CD4-positive, alpha-beta T cell treated with Interleukin-12 subunit alpha and Interleukin-12 subunit beta, for 1 hour (primary cell): ENCODE results near the gene DSCAML1.

Experiments
- DNase-seq: peaks from one replicate; pipeline ENCODE4 v3.0.0-alpha.2; 2020

DSCAML1 gene

DNA sequence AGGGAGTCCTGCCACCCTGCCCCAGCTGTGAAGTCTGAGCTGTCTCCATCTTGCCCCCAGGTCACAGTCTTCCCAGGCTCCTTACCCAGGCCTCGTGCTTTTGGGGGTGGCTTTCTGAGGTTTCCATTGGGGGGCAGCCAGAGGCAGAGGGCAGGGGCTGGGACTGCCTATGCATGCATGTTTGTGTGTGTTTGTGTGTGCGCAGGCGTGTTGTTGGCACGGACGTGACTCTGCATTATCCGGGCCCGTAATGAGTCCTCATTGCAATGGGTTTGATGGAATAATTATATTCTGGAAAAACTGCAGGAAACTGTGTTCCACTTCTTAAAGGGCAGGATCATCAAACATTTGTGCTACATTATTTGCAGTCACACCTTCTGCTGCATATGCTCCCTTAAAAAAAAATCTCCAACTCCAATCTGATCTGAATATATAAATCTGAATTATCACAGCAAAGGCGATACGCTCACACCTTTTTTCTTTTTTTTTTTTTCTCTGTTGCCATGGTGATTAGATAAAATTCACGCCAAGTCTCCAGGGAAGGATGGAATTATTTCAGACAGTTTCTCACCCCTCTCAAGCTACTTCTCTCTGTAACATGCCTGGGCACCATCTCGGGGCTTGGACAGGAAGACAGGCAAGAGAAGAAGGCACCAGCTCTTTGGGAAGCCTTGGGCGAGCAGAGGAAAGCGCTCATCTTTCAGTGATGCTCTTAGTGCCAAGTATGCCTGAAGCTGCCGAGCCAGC is 45.9 kb downstream of the DSCAML1 start:
- no peak for DNase-seq

DNA sequence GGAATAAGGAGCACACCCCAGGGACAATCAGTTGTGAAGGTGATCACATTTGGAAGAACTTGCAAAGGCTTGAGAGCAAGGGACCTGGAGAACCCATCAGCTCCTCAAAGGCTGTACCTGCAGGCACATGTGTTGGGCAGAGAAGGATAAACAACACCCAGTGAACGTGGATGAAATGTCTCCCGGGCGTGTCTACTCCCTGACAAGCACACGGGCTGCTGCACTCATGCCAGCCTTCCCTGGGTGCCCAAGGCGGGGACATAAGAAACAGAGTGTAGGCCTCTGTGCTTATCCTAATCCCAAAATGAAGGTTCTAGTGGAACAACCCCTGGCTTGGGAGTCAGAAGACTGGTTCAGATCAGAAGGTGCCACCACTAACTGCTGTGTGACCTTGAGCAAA is 46.7 kb downstream of the DSCAML1 start:
- no peak for DNase-seq

DNA sequence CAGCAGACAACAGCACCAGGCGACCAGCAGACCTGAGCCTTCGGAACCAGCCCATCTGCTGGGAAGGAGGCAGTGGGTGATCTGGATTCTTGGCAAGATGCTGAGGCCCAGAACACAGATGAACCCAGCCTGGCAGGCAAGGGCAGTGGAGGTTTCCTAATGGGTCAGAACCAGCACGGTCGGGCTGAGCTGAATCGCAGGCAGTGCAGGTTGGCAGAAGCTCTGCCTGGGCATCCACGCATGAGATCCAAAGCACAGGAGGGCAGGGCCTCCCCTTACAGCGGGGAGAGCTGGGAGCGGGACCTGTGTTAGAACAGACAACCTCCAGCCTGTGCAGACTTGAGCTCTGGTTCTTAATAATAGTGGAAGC is 47.5 kb downstream of the DSCAML1 start:
- no peak for DNase-seq

DNA sequence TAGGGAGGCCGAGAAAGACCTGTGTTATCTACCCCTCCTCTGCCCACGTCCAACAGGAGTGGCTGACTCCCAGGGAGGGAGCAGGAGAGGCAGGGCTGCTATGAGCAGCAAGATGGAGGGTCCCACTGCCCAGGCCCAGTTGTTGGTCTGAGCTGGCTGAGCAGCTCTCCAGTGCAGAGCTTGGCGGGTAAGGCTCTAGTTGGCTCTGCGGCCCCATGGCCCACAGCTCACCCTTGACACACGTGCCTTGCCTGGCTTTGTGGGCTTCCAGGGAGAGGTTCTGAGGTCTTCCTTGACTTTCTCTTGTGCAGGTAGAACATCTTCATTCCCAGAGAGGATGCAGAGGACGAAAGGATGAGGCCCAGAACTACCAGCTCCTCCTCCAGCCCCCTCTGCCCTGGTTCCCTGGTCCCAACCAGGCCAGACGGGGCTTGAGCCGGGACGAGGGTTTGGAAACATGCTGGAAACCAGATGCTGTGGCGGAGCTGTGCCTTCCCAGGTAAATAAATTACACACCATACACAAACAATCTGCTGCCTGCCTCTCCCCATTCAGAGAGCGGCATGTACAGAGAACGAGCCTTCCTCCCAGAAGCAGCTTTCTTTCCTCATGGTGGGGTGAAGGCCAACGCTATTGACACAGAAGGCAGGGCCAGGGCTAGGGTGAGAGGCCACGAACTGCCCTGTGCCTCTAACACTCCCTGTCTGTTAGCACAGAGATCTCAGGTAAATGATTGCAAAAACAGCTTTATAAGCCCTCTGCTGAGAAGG is 48.1 kb downstream of the DSCAML1 start:
- DNase-seq: no peak

DNA sequence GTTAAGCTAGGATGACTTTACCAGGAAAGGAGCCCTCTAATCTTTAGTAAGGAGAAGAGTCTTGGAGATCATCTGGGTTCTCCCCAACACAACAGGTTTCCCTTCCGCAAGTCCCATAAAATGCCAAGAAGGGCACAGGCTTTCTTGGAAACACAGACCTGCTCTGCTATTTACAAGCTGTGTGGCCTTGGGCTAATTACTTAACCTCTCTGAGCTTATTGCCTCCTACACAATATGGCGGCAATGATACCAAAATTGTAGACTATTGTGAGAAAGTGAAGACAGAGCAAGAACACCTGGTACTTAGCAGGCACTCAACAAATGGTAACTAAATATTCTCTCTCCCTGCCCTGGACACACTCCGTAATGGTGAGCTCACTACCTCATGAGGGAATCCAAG is 49.1 kb downstream of the DSCAML1 start:
- DNase-seq: no peak

DNA sequence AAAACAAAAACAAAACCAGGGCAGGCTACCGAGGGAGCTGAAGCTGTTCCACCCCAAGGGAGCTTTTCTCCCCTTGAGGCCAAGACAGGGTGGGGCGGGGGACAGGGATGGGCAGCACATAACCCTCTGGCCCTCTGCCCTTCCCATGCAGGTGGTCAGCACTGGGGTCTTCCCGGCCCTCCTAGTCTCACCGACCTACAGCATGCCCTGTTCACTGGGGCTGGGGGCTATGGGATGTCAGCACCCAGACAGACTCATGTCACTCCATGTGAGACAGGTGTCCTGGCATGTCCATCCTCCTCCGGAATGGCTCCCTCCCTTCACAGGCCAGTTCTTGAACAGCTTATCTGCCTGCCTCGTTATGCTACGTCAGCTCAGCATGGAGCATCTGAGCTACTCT is 51.7 kb downstream of the DSCAML1 start:
- no peak for DNase-seq

DNA sequence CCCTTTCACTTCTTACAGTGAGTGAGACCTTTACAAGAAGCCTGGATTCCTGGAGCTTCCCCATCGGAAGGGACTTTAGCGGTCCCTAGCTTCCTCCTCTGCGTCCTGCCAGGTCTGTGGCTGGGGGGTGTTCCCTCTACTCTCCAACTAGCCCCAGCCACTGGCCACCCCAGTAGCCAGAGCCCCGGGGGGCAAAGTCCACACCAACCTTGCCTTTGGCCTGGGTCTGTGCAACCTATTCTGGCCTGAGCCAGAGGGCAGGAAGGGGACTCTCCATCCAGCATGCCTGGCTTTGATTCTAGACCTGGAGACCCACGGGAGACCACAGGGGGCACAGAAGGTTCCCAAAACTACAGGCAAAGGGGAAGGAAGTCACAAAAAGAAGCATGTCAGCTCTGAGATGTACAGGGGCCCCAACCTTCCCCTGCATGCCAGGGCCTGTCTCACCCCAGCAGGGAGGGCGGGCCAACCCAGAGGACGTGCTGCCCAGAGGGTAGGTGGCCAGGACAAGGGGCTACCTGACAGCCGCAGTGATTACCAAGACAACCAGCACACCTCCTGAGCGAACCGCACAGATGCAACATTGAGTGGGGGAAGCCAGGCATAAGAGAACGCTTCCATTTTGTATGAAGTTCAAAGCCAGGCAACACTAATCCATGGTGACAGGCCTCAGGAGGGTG is 52.4 kb downstream of the DSCAML1 start:
- no peak for DNase-seq

DNA sequence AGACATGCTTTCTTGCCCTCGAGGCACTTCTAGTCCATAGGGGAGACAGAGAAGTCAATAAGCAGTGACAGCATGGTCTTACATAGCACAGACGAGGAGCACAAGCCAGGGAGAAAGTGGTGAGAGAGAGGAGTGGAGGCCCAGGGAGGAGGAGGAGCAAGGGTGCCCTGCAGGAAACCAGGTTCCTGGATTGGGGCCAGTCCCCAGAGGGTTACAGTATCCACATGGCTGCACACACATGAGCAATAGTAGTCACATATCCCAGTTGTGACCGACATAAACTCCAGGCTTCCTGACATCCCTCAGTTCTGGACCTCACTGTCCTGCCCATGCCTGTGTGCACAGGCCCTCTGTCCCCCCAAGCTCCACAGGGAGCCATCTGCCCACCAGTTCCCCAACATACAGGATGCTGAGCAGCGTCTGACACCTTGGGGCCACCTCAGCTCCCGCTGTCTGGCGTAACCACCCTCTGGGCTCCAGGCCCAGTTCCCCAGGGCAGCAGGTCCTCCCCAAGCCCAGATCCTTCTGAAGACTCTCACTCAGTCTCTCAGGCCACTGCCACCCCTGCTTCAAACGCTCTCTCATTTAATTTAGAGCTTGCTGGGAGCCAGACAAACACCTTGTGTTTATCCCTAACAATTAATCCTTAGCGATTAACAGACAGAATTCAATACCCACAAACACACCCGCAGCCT is 53.7 kb downstream of the DSCAML1 start:
- DNase-seq: no peak

DNA sequence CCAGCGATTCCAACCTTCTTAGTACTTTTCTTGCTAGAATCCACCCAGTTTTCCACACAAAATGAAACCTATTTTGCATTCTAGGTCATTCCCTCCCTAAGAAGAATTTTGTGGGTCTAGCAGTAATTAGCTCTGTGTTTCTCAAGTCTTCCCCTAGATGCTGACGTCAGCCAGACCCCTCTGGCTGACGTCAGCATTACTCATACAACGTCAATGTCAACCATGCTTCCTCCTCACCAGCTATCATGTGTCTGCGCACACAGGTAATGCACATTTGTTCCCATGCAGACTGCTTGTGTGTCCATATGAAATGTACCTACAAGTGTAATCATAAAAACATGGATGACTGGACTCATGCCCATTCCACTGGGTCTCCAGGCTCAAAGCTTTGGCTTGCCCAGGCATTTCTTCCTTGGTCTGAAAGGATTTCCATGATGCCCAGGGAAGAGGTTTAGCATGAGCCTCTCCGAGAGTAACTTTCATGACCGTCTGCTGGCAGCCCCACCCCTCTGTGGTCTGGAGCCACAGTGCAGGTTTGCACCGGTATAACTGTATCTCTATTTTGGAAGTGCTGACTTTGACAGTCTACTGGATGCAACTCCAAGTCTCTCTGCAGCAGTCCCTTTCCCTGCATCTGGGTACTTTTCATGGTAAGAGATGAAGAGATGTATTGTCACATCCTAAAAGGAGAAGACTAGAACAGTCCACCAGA is 58.6 kb downstream of the DSCAML1 start:
- DNase-seq: no peak

DNA sequence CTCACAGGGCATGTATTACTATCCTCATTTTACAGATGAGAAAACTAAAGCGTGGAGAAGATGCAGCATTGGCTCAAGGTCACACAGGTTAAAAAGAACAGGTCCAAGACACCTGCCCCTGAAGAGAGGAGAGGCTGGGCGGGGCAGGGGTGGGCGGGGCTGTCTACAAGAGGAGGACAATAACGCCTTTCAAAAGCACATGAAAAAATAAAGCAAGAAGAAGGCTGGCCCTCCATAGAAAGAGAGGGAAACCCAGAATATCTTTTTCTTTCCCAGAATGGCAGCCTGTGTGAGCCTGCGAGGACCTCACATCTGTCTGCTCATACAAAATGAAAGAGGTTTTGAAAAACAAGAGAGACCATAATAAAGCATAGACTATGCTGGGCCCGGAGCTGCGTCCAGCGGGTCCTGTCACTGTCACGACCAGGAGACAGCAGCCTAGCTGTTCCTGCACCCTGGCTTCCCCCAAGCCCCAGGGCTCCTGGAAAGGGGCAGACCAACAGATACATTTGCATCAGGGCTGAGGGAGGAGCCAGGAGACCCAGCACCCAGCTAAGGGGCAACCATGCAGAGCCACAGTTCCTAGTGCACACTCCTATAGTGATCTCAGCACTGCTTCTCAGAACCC is 61.6 kb downstream of the DSCAML1 start:
- no peak for DNase-seq

DNA sequence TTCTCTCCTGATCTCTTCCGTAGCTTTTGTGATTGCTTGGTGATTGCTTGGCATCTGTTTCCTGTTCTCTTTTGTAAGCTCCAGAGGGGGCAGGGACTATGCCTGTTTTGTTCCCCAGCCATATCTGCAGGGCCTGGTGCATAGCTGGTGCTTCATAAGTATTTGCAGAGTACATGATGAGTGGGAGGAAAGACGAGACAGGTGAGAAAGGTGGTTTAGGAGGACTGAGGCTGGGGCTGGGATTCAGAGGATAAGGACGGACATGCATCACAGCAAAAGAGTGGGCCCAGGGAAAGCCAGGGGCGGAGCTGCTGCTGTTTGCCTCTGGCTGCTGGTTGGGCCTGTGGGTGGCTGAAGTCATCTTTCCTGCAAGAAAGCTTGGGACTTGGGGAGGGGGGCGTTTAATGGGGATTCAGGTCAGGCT is 62.4 kb downstream of the DSCAML1 start:
- no peak for DNase-seq

DNA sequence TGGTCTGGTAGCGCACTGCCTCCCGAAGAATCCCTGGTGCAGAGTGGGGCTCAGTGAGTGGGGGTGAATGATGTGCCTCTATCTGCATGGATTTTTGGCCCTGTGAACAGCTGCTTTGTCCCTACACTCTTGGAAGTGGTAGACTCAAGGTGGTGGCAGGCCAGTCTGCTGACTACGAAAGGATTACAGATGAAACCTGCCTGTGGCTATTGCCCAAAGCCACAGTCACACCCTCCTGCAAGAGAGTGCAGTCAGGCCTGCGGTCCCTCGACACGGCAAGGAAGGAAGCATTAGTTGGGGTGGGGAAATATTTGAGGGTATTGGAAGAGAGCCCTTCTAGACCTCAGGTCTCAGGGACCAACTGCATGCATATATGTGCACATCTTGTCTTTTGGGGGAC is 63.7 kb downstream of the DSCAML1 start:
- no peak for DNase-seq

DNA sequence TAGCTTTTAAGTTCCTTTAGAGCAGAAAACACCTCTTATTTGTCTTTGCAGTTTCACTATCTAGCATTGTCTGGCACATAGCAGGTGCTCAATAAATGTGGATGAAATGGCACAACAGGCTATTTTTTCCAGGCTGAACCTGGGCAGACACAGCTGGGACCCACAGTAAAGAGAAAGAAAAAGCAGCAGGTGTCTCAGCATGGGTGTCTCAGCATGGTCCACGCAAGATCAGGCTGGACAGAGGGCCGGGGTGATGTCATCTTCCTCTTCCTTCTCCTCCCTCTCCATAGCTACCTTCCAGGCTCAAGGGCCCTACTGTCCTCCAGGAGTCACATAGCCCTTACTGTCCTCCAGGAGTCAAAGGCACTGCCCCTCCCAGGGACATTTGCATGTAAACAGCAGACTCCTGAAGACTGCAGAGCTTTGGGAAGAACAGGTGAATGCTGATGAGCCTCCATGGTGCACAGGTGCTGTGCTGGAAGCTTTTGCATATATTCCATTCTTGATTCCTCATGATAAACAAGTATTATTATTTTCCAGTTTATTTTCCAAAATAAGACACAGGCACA is 65.2 kb downstream of the DSCAML1 start:
- no peak for DNase-seq

DNA sequence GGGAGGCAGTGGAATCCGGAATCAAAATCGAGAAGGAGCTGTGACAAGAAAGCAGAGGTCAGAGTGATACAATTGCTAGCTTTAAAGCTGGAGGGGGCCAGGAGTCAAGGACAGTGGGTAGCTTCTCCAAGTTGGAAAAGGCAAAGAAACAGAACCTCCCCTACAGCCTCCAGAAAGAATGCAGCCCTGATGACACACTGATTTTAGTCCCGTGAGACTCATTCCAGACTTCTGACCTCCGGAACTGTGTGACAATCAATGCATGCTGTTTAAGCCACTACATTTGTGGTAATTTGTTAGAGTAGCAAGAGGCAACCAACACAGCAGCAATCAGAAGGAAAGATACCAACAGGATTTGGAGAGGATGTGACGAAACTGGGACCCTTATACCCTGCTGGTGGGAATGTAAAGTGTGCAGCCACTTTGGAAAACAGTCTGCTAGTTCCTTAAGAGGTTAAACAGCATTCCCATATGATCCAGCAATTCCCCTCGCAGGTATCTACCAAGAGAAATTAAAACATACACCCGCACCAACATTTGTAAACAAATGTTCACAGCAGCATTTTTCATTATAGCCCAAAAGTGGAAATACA is 66.7 kb downstream of the DSCAML1 start:
- DNase-seq: no peak

DNA sequence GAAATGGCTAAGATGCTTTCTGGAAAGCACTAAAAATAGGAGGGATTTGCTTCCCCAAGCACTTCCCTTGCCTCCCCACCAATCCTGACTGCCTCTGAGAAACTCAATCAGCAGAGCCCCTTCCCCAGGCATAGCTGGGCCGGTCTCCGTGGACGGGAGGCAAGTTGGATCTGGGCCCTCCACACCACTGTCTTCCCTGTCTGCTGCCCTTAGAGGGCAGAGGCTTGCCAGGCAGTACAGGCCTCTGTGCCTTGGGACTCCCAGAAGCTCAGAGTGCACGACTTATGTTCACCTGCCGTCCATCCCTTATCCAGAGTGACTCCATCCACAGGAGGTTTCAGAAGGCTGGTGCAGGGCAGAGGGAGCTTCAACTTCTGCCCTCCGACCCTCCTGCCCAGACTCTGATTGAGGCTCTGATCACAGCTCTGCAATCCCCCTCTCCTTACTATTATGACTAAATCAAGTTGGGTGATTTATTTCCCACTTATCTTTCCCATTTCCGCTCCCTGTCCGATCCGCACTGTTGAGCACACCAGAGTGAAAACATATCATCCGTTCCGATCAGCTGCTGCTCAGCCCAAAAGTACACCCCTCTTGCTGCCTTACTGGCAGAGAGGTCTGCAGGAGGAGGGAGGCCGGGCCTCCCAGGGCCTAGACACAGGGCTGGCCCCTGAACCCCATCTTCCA is 71.8 kb downstream of the DSCAML1 start:
- no peak for DNase-seq

DNA sequence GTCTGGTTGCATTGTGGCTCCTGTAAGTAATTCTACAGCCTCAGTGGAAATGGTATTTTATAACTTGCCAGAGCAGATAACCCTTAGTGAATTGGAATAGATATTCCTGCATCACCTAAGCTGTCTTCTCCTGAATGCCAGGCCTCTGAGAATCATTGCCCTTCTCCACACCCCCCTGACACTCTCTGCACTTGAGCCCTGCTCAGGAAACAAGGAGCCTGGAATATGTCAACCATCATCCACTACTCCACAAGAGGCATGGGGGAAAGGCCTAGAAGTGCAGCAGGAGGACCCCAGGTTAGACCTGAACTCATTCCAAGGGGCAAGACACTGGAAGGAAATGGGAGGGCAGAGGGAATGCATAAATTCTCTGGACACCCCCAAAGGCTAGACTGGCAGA is 72.4 kb downstream of the DSCAML1 start:
- DNase-seq: no peak

DNA sequence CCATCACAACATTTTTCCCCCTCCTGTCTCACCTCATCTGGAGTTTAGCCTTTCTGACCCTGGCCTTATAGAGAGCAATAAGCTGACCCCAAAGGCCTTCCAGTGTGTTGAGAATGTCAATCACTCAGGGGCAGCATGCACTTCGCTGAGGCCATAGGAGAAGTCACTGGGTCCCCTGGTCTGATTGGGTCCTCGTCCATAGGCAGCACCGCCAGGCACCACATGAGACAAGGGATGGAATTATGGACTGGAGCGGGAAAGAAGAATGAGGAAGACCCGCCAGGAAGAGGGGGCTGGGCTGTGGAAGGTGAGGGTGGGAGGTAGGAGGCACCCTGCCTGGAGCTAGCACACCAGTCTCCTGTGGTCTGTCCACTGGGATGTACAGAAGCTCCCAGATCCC is 72.9 kb downstream of the DSCAML1 start:
- no peak for DNase-seq

DNA sequence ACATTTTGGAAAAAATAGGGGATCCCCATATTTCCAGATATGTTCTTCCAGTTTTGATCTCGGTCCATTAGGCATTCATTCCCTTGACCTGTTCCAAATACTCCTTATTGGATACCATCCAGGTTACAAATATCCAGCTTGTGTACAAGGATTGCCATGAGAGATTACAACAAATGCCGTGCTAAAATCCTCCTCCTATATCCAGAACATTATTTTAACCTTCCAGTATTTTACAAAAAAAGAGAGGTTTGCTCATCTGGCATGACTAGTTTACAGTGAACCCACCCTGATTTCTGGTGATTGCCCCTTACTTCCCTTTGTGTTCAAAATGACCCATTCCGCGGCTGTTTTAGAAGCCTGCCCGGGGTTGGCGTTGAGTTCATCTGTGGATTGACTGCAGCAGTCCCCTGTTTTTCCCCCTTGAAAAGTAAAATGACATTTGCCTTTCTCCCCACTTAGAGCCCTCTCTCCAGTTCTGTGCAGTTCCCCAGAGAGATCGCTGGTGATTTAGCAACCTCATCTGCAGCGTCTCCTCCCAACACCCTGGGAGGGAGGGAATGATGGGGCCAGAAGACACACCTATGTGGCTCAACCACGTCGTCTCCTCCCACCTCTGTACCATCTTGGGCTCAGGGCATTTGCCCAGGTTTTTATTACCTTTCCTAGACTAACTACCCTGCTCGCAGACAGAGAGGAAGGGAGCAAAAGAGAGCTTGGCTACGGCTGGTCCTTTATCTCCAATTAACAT is 73.6 kb downstream of the DSCAML1 start:
- no peak for DNase-seq

DNA sequence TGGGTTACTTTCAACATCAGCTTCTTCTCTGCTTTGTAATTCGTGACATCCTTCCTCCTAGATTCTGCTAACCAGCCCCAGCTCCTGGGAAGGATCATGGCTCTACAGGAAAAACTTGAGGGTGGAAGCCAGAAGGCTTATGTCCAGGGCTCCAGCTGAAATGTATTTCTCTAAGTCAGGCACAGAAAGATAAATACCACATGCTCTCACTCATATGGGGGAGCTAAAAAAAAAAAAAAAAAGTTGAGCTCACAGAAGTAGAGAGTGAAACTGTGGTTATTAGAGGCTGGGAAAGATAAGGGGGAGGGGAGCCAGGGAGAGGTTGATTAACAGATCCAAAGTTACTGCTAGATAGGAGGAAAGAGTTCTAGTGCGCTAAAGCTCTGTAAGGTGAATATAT is 74.9 kb downstream of the DSCAML1 start:
- DNase-seq: no peak

DNA sequence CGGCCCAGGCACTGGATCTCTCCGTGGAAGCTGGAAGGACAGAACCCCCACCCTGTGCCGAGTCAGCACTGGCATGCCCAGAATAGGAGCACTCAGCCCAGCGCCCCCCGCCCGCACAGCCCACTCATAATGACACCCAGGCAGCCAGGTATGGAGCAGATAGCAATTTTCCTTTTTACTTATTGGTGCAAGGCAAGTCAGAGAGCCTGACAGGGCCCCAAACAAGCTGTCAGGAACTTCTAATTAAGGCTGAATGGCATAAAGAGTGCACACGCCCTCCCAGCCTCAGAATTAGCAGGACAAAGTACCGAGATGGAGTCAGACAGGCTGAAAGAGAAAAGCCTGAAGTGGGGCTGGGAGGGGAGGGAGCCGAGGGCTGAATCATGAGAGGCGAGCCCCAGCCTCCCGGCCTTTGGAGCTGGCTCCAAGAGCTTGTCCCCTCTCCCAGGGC is 76.9 kb downstream of the DSCAML1 start:
- DNase-seq: no peak
